GM12878 (cell line): ENCODE measurements around the gene PPP1R11. TPM values are rescaled to one million over a fixed set of nuclear protein-coding genes. Genes with fewer than 3 reads are reported as not detected.

ENCODE experiments used
- ATAC-seq: fragments of 200-7000 bp; cut with Tn5 transposase; 3 replicates; pipeline ENCODE4 v1.9.1; 2020; ENCODE audit warnings: mild to moderate bottlenecking, moderate library complexity
- BruUV-seq: library from RNA; stranded (reverse); fragments of 400-500 nt; replicated peaks from 2 replicates; lab custom pipeline; 2021; lab: Mats Ljungman, UMichigan
- CTCF ChIA-PET: fragments of 300-600 bp; sonication (Branson Sonifier 250); formaldehyde crosslinking; extraction: SDS; loops from one replicate; lab custom pipeline; 2021; ENCODE audit warnings: inconsistent platforms; lab: Yijun Ruan, JAX
- POLR2A ChIA-PET: fragments of 350-600 bp; formaldehyde crosslinking; extraction: SDS; loops from one replicate; lab custom pipeline; 2021; ENCODE audit warnings: inconsistent platforms; lab: Charles Lee
- RAD21 ChIA-PET: fragments of 300-600 bp; sonication (Branson Sonifier 250); formaldehyde crosslinking; loops from one replicate; lab custom pipeline; 2023; ENCODE audit warnings: antibody characterized with exemption; ENCODE audit not compliant: unreplicated experiment; lab: Charles Lee
- SMC1A ChIA-PET: fragments of 300-600 bp; sonication (Branson Sonifier 250); formaldehyde crosslinking; loops from one replicate; lab custom pipeline; 2023; ENCODE audit not compliant: unreplicated experiment, uncharacterized antibody; lab: Charles Lee
- DNase-seq: peaks from one replicate; pipeline ENCODE4 v3.0.0-alpha.2; 2011; ENCODE audit warnings: low read depth, low spot score
- FAIRE-seq: peaks from 3 replicates; lab custom pipeline; 2011; peaks lifted over from hg19 to GRCh38; lab: Jason Lieb, UNC
- H2AFZ ChIP-seq: 2 replicates; pipeline ENCODE4 v1.6.0; 2011; ENCODE audit warnings: low read depth, low read length, control low read depth; ENCODE audit not compliant: control insufficient read depth
- H3K27ac ChIP-seq: 2 replicates; pipeline ENCODE4 v1.5.1; 2011; ENCODE audit warnings: control low read depth; ENCODE audit not compliant: control insufficient read depth, insufficient read depth
- H3K27me3 ChIP-seq, 2 experiments: replicated peaks in 1 of 2; 2 replicates each; pipeline versions ENCODE4 v1.6.0 to v1.6.1; 2011; ENCODE audit warnings: low read length in 1 of 2; ENCODE audit not compliant: control insufficient read depth in 2 of 2, insufficient read depth in 2 of 2
- H3K36me3 ChIP-seq, 2 experiments: 2 replicates each; pipeline ENCODE4 v1.5.1; 2011; ENCODE audit warnings: low read length in 1 of 2; ENCODE audit not compliant: control insufficient read depth in 2 of 2, insufficient read depth in 2 of 2
- H3K4me1 ChIP-seq: 2 replicates; pipeline ENCODE4 v1.6.1; 2011; ENCODE audit warnings: mild to moderate bottlenecking, low read length, moderate library complexity, mixed read lengths; ENCODE audit not compliant: control insufficient read depth, insufficient read depth
- H3K4me2 ChIP-seq: 2 replicates; pipeline ENCODE4 v1.6.0; 2011; ENCODE audit warnings: control low read depth; ENCODE audit not compliant: control insufficient read depth, insufficient read depth
- H3K4me3 ChIP-seq: fragments of 200-600 bp; sonication (generic); 2 replicates; pipeline ENCODE4 v1.5.1; 2016
- H3K79me2 ChIP-seq: 2 replicates; pipeline ENCODE4 v1.6.0; 2011; ENCODE audit warnings: low read length; ENCODE audit not compliant: control insufficient read depth, insufficient read depth
- H3K9ac ChIP-seq: 2 replicates; pipeline ENCODE4 v1.8.0; 2011; ENCODE audit warnings: low read length, control low read depth, mixed read lengths; ENCODE audit not compliant: control insufficient read depth, insufficient read depth
- H3K9me3 ChIP-seq: replicated peaks from 3 replicates; pipeline ENCODE4 v1.5.1; 2011; ENCODE audit warnings: mild to moderate bottlenecking, low read length; ENCODE audit not compliant: control insufficient read depth, insufficient read depth
- H4K20me1 ChIP-seq: 2 replicates; pipeline ENCODE4 v1.6.0; 2011; ENCODE audit not compliant: control insufficient read depth, insufficient read depth
- ASH2L ChIP-seq: fragments of 300-600, 200-600 bp; sonication (generic); IDR thresholded peaks from 2 replicates; pipeline ENCODE4 v1.6.1; 2017; ENCODE audit warnings: low read depth, mild to moderate bottlenecking, borderline replicate concordance
- E2F8 ChIP-seq: fragments of 450-650 bp; IDR thresholded peaks from 2 replicates; pipeline ENCODE4 v1.6.1; 2018; ENCODE audit warnings: mild to moderate bottlenecking, low read depth, moderate library complexity; ENCODE audit not compliant: partially characterized antibody
- GATAD2B ChIP-seq: fragments of 450-650 bp; conservative IDR thresholded peaks from 2 replicates; pipeline ENCODE4 v1.6.1; 2017; ENCODE audit warnings: low read depth, mild to moderate bottlenecking, moderate library complexity
- IKZF1 ChIP-seq: fragments of 450-650 bp; conservative IDR thresholded peaks from 2 replicates; pipeline ENCODE4 v1.6.1; 2017; ENCODE audit warnings: antibody characterized with exemption, mild to moderate bottlenecking
- MLLT1 ChIP-seq: fragments of 450-650 bp; IDR thresholded peaks from 2 replicates; pipeline ENCODE4 v1.6.1; 2016; ENCODE audit warnings: mild to moderate bottlenecking
- PAX5 ChIP-seq: IDR thresholded peaks from 2 replicates; pipeline ENCODE4 v1.6.1; 2011; ENCODE audit warnings: low read depth, low read length, borderline replicate concordance
- PAX8 ChIP-seq: fragments of 450-650 bp; IDR thresholded peaks from 2 replicates; pipeline ENCODE4 v1.6.1; 2017; ENCODE audit warnings: mild to moderate bottlenecking, moderate library complexity
- SPI1 ChIP-seq: IDR thresholded peaks from 2 replicates; pipeline ENCODE4 v1.6.1; 2011; ENCODE audit warnings: low read depth, mild to moderate bottlenecking, low read length, moderate library complexity, borderline replicate concordance; ENCODE audit not compliant: insufficient read depth
- USF2 ChIP-seq: IDR thresholded peaks from 2 replicates; pipeline ENCODE4 v1.6.1; 2011; ENCODE audit warnings: low read depth, low read length, improper control_type of control experiment, borderline replicate concordance
- WGBS: methylation state at CpG from one replicate; pipeline ENCODE4 v1.1.6; 2016; ENCODE audit warnings: low lambda C conversion rate; ENCODE audit not compliant: insufficient replicate concordance, insufficient coverage; ENCODE audit errors: missing lambda C conversion rate; 5-methylcytosine and 5-hydroxymethylcytosine counted together
- in situ Hi-C: fragments of 300-500 bp; cut with MboI; formaldehyde crosslinking; loops from 9 replicates; pipeline ENCODE4 v1.14.3; 2018; ENCODE audit warnings: mixed read lengths
- intact Hi-C: fragments of 100-400 bp; cut with micrococcal nuclease; formaldehyde crosslinking; loops from one replicate; pipeline ENCODE4 v1.14.2; 2022; ENCODE audit not compliant: unreplicated experiment
- polyA plus RNA-seq, 11 experiments: library from polyadenylated mRNA; depleted of rRNA in 4 of 11; unstranded in 6 of 11; stranded (reverse) in 5 of 11; fragments of >200 nt; fragmentation: Nextera tagmentation in 4 of 11; fragmentation: Illumina TruSeq in 1 of 11; extraction: Ambion mirVana in 4 of 11; extraction: Trizol in 1 of 11; gene quantifications; 1 replicate in 1 of 11; 2 replicates in 10 of 11; pipeline versions ENCODE4 v1.2.1 to v1.2.3, GENCODE V29; 2011 to 2016; ENCODE audit warnings: inconsistent platforms in 2 of 11, missing spikeins in 2 of 11, low read depth in 1 of 11
- total RNA-seq, 4 experiments: library from RNA; depleted of rRNA in 3 of 4; stranded (reverse); fragments of >200 nt in 3 of 4; fragmentation: Illumina TruSeq in 1 of 4; extraction: Trizol in 1 of 4; gene quantifications; 2 replicates each; pipeline versions ENCODE4 v1.2.1 to v1.2.3, GENCODE V29; 2013 to 2021

The PPP1R11 gene
- total and polyA plus RNA-seq, 10 of the 15 experiments (the other 5 are each of a cell fraction or from before 2014, with no cell fraction given) = 12.6 to 56.1 (median 33.5) TPM

- FAIRE-seq = no peak
- Histone ChIP-seq H3K27ac (no peak overlapping the region), H3K4me2 (peak overlapping the region; percentile 67; the same call in 1 of the 2 replicates), H2AFZ (no peak overlapping the region), H3K9ac (no peak overlapping the region), H3K9me3 (no peaks in the 10 kb centered on the region), H4K20me1 (no peaks in the 10 kb centered on the region), H3K79me2 (peaks cover 33% of the 10 kb centered on the region), H3K27me3 (no peaks in the 10 kb centered on the region), H3K4me1 (peaks cover 5% of the 10 kb centered on the region; the same call in 1 of the 2 replicates), H3K36me3 (no peaks in the 10 kb centered on the region), H3K4me3 (peak overlapping the region; percentile 99; the same call in 1 of the 2 replicates)
- no peak for ATAC-seq
- SMC1A ChIA-PET = interaction anchor here (1.8 kb wide), 1 partner anchor 23 kb away, joined by 4 read pairs; no protein-coding TSS in a partner anchor
- CTCF ChIA-PET = interaction anchor here (0.6 to 1.4 kb wide), 3 partner anchors 69 to 618 kb away, joined by 3 to 5 read pairs (median 4); no protein-coding TSS in a partner anchor
- no TSS peak for BruUV-seq
- RAD21 ChIA-PET = interaction anchor here (0.6 to 1.0 kb wide), 2 partner anchors 69 to 80 kb away, joined by 3 read pairs; no protein-coding TSS in a partner anchor
- intact Hi-C loops = no loop called here
- POLR2A ChIA-PET = interaction anchor here (0.6 to 2.4 kb wide), 5 partner anchors 20 to 555 kb away, joined by 3 to 5 read pairs (median 3); partner anchors contain the start of gene MRPS18B
- in situ Hi-C loops = no loop called here
- 86% methylated on average over 7 of the region's 7 CpGs for WGBS
- no peak for TF ChIP-seq ASH2L
- peak; percentile 10; the same call in 1 of the 2 replicates for TF ChIP-seq MLLT1
- no peak for DNase-seq
Observed at GRCh38 chr6:30062471-30063178, 4.4 kb upstream of the PPP1R11 start.

GRCh38 chr6:30063315-30063714 lies 3.7 kb upstream of the PPP1R11 start:
- intact Hi-C loops = no loop called here
- H4K20me1 ChIP-seq = no peaks in the 10 kb centered on the region
- in situ Hi-C loops = no loop called here
- FAIRE-seq (no peak), DNase-seq (no peak), ATAC-seq (no peak)
- no TSS peak for BruUV-seq
- H3K27ac ChIP-seq = no peak overlapping the region
- H3K4me3 ChIP-seq = no peak overlapping the region
- 53% methylated on average over 2 of the region's 2 CpGs for WGBS
- ChIA-PET SMC1A (no interaction called here), POLR2A (interaction anchor here (0.6 to 1.2 kb wide), 2 partner anchors 99 to 554 kb away, joined by 3 read pairs; partner anchors contain the start of gene MRPS18B), CTCF (interaction anchor here (0.6 to 1.3 kb wide), 2 partner anchors 10 to 69 kb away, joined by 3 to 4 read pairs; no protein-coding TSS in a partner anchor), RAD21 (interaction anchor here (1.0 kb wide), 1 partner anchor 68 kb away, joined by 3 read pairs; no protein-coding TSS in a partner anchor)
- no peaks in the 10 kb centered on the region for H3K36me3 ChIP-seq
- no peak overlapping the region for H2AFZ ChIP-seq
- no peaks in the 10 kb centered on the region for H3K27me3 ChIP-seq
- H3K9me3 ChIP-seq = no peaks in the 10 kb centered on the region
- peaks cover 5% of the 10 kb centered on the region; the same call in 1 of the 2 replicates for H3K4me1 ChIP-seq
- peaks cover 39% of the 10 kb centered on the region for H3K79me2 ChIP-seq
- no peak overlapping the region for H3K9ac ChIP-seq
- H3K4me2 ChIP-seq = no peak overlapping the region
- TF ChIP-seq USF2 = no peak
- TF ChIP-seq GATAD2B = no peak
- TF ChIP-seq E2F8 = no peak
- no peak for TF ChIP-seq PAX5
- no peak for TF ChIP-seq PAX8
- no peak for TF ChIP-seq IKZF1
- no peak for TF ChIP-seq SPI1
